ENCODE data around the gene NKAIN2.
"Not testable (repeated sequence)": the region's sequence is repeated elsewhere in the genome, so short reads cannot be mapped to it uniquely, and the experiment has no call there.

The NKAIN2 gene

GRCh38 chr6:124233221-124233620 is 429.6 kb downstream of the NKAIN2 start:
- no peak for DNase-seq

- no peak for DNase-seq
Observed at GRCh38 chr6:124234801-124235200, 431.1 kb downstream of the NKAIN2 start.

- DNase-seq: no peak
Observed at GRCh38 chr6:124237911-124238310, 434.2 kb downstream of the NKAIN2 start.

- DNase-seq: not testable (repeated sequence)
Observed at GRCh38 chr6:124238408-124238807, 434.7 kb downstream of the NKAIN2 start.

GRCh38 chr6:124254941-124255685 is 451.4 kb downstream of the NKAIN2 start:
- no peak for DNase-seq

- no peak for DNase-seq
Observed at GRCh38 chr6:124260337-124260736, 456.7 kb downstream of the NKAIN2 start.

GRCh38 chr6:124269733-124270132 is 466.1 kb downstream of the NKAIN2 start:
- DNase-seq: no peak

- no peak for DNase-seq
Observed at GRCh38 chr6:124273701-124274100, 470.0 kb downstream of the NKAIN2 start.

GRCh38 chr6:124282541-124282940 is 478.9 kb downstream of the NKAIN2 start:
- no peak for DNase-seq

GRCh38 chr6:124283486-124283885 is 479.8 kb downstream of the NKAIN2 start:
- DNase-seq: no peak

- DNase-seq: no peak
Observed at GRCh38 chr6:124285146-124285545, 481.5 kb downstream of the NKAIN2 start.

GRCh38 chr6:124294574-124295200 is 491.0 kb downstream of the NKAIN2 start:
- DNase-seq: no peak

- DNase-seq: no peak
Observed at GRCh38 chr6:124297507-124297906, 493.8 kb downstream of the NKAIN2 start.

GRCh38 chr6:124298730-124299129 is 495.1 kb downstream of the NKAIN2 start:
- no peak for DNase-seq

GRCh38 chr6:124300907-124301306 is 497.2 kb downstream of the NKAIN2 start:
- not testable (repeated sequence) for DNase-seq

GRCh38 chr6:124303971-124304370 is 500.3 kb downstream of the NKAIN2 start:
- no peak for DNase-seq

- DNase-seq: no peak
Observed at GRCh38 chr6:124310139-124310538, 506.5 kb downstream of the NKAIN2 start.

GRCh38 chr6:124319410-124319809 is 515.7 kb downstream of the NKAIN2 start:
- no peak for DNase-seq

- no peak for DNase-seq
Observed at GRCh38 chr6:124324237-124324636, 520.6 kb downstream of the NKAIN2 start.

- no peak for DNase-seq
Observed at GRCh38 chr6:124330197-124330596, 526.5 kb downstream of the NKAIN2 start.

GRCh38 chr6:124334359-124334758 is 530.7 kb downstream of the NKAIN2 start:
- DNase-seq: no peak

GRCh38 chr6:124339610-124340334 is 536.1 kb downstream of the NKAIN2 start:
- no peak for DNase-seq

- not testable (repeated sequence) for DNase-seq
Observed at GRCh38 chr6:124348339-124348738, 544.7 kb downstream of the NKAIN2 start.

- DNase-seq: no peak
Observed at GRCh38 chr6:124355146-124355545, 551.5 kb downstream of the NKAIN2 start.

All from activated CD4-positive, alpha-beta T cell treated with anti-CD3 and anti-CD28 coated beads, Interleukin-2, amount 50 U/mL, for 16 hours (primary cell).